Esophagus squamous epithelium (tissue), 4 donors: ENCODE data around the gene RASGRF1.

ENCODE experiments used
- CTCF ChIP-seq, 6 experiments: fragments of 450-650 bp in 4 of 6; fragments of 200-600 bp in 2 of 6; sonication (generic) in 2 of 6; IDR thresholded peaks; one replicate each; pipeline ENCODE4 v1.5.1; 2016 to 2019; ENCODE audit warnings: antibody characterized with exemption in 6 of 6, mild to moderate bottlenecking in 4 of 6, moderate library complexity in 4 of 6
- POLR2A ChIP-seq, 4 donors: fragments of 450-650 bp; IDR thresholded peaks; one replicate each; pipeline ENCODE4 v1.6.1; 2017; ENCODE audit warnings: antibody characterized with exemption in 4 of 4, mild to moderate bottlenecking in 4 of 4, moderate library complexity in 3 of 4

DNA sequence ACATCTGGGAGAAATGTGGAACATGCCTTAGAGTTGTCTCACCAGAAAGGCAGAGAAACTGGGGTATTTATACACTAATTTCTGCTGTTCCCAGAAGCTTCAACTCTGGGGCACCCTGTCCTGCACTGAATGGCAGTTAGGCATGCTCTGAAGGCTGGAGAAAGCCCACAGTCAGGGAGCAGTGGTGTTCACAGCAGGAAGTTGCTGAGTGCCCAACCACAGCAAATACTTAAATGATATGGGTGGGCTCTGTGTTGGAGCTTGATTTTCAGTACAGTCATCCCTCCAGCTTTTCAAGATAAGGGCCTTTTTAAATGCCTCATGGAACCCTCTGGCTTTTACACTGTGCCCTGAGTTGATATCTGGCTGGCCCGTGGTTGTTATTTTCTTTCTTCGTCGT, 38.7 kb upstream of the RASGRF1 start:
- TF ChIP-seq CTCF (IDR thresholded peaks at IDR 0.05) (no peak), POLR2A (IDR thresholded peaks at IDR 0.05) (no peak)
